Activated T-cell treated with anti-CD3 and anti-CD28 coated beads, Interleukin-2, amount 50 U/mL, for 4 hours (primary cell): Measurements from ENCODE around the gene CACNA1B. TPM values are rescaled to one million over a fixed set of nuclear protein-coding genes. Genes with fewer than 3 reads are reported as not detected.

ENCODE experiments used
- ATAC-seq, 2 donors: fragments of 200-7000 bp; cut with Tn5 transposase; one replicate each; pipeline ENCODE4 v1.10.0; 2021
- DNase-seq: peaks from one replicate; pipeline ENCODE4 v3.0.0-alpha.2; 2020
- H3K27me3 Mint-ChIP-seq: one replicate; pipeline ENCODE4 v1.8.0; 2021; ENCODE audit warnings: low read depth, mixed read lengths
- H3K36me3 Mint-ChIP-seq: one replicate; pipeline ENCODE4 v1.8.0; 2022; ENCODE audit warnings: mixed read lengths; ENCODE audit not compliant: insufficient read depth
- H3K4me1 Mint-ChIP-seq: one replicate; pipeline ENCODE4 v1.8.0; 2021; ENCODE audit warnings: low read depth, mixed read lengths
- H3K4me3 Mint-ChIP-seq: one replicate; pipeline ENCODE4 v1.8.0; 2021; ENCODE audit warnings: mild to moderate bottlenecking, moderate library complexity, mixed read lengths
- H3K9me3 Mint-ChIP-seq: one replicate; pipeline ENCODE4 v1.8.0; 2021; ENCODE audit warnings: mixed read lengths
- total RNA-seq, 3 donors: library from RNA; stranded (reverse); gene quantifications; one replicate each; pipeline ENCODE4 v1.2.1, GENCODE V29; 2021

CACNA1B gene
- total RNA-seq, 3 donors from 2014 or later, result 0.03 TPM; not detected in 2

- no peak overlapping the region for H3K4me3 Mint-ChIP-seq
- H3K27me3 Mint-ChIP-seq, result peaks cover 26% of the 10 kb centered on the region
- H3K9me3 Mint-ChIP-seq, result no peaks in the 10 kb centered on the region
- no peaks in the 10 kb centered on the region for H3K36me3 Mint-ChIP-seq
- ATAC-seq (no peak), DNase-seq (no peak)
- no peaks in the 10 kb centered on the region for H3K4me1 Mint-ChIP-seq
These were observed 160.7 kb downstream of the CACNA1B start for GRCh38 chr9:138038244-138038671.

- no peaks in the 10 kb centered on the region for H3K36me3 Mint-ChIP-seq
- H3K27me3 Mint-ChIP-seq, result peaks cover 19% of the 10 kb centered on the region
These were observed 163.2 kb downstream of the CACNA1B start for GRCh38 chr9:138040446-138041430.

GRCh38 chr9:138042146-138042545, 164.6 kb downstream of the CACNA1B start:
- no peak for DNase-seq
- Mint-ChIP-seq H3K36me3 (no peaks in the 10 kb centered on the region), H3K27me3 (peaks cover 10% of the 10 kb centered on the region), H3K4me3 (no peak overlapping the region), H3K4me1 (no peaks in the 10 kb centered on the region), H3K9me3 (no peaks in the 10 kb centered on the region)
- no peak for ATAC-seq

More at GRCh38 chr9:138040446-138041430, 163.2 kb downstream of the CACNA1B start:
- Mint-ChIP-seq H3K9me3 (no peaks in the 10 kb centered on the region), H3K4me1 (no peaks in the 10 kb centered on the region), H3K4me3 (no peak overlapping the region)
- DNase-seq (no peak), ATAC-seq (no peak)

- Mint-ChIP-seq H3K36me3 (no peaks in the 10 kb centered on the region), H3K4me3 (no peak overlapping the region), H3K4me1 (no peaks in the 10 kb centered on the region), H3K27me3 (peaks cover 10% of the 10 kb centered on the region), H3K9me3 (no peaks in the 10 kb centered on the region)
- ATAC-seq, result no peak
- DNase-seq, result no peak
These were observed 165.1 kb downstream of the CACNA1B start for GRCh38 chr9:138042640-138043039.

GRCh38 chr9:138043061-138043410, 165.5 kb downstream of the CACNA1B start:
- no peak overlapping the region for H3K4me3 Mint-ChIP-seq
- DNase-seq (no peak), ATAC-seq (no peak)
- H3K4me1 Mint-ChIP-seq, result no peaks in the 10 kb centered on the region
- no peaks in the 10 kb centered on the region for H3K36me3 Mint-ChIP-seq
- H3K27me3 Mint-ChIP-seq, result peaks cover 10% of the 10 kb centered on the region
- no peaks in the 10 kb centered on the region for H3K9me3 Mint-ChIP-seq

GRCh38 chr9:138043411-138044345, 166.1 kb downstream of the CACNA1B start:
- Mint-ChIP-seq H3K4me3 (no peak overlapping the region), H3K9me3 (no peaks in the 10 kb centered on the region), H3K27me3 (peaks cover 10% of the 10 kb centered on the region), H3K36me3 (no peaks in the 10 kb centered on the region), H3K4me1 (no peaks in the 10 kb centered on the region)
- DNase-seq (no peak), ATAC-seq (no peak)

- H3K4me3 Mint-ChIP-seq, result no peak overlapping the region
- no peaks in the 10 kb centered on the region for H3K9me3 Mint-ChIP-seq
- DNase-seq (no peak), ATAC-seq (no peak)
- no peaks in the 10 kb centered on the region for H3K4me1 Mint-ChIP-seq
- no peaks in the 10 kb centered on the region for H3K36me3 Mint-ChIP-seq
- peaks cover 12% of the 10 kb centered on the region for H3K27me3 Mint-ChIP-seq
These were observed 167.2 kb downstream of the CACNA1B start for GRCh38 chr9:138044485-138045383.

- ATAC-seq (no peak), DNase-seq (no peak)
- no peaks in the 10 kb centered on the region for H3K36me3 Mint-ChIP-seq
- no peak overlapping the region for H3K4me3 Mint-ChIP-seq
- H3K9me3 Mint-ChIP-seq, result no peaks in the 10 kb centered on the region
- peaks cover 15% of the 10 kb centered on the region for H3K27me3 Mint-ChIP-seq
- H3K4me1 Mint-ChIP-seq, result no peaks in the 10 kb centered on the region
These were observed 168.2 kb downstream of the CACNA1B start for GRCh38 chr9:138045541-138046490.

- Mint-ChIP-seq H3K4me3 (no peak overlapping the region), H3K9me3 (no peaks in the 10 kb centered on the region), H3K4me1 (no peaks in the 10 kb centered on the region), H3K36me3 (no peaks in the 10 kb centered on the region), H3K27me3 (peaks cover 19% of the 10 kb centered on the region)
- DNase-seq (no peak), ATAC-seq (no peak)
These were observed 169.2 kb downstream of the CACNA1B start for GRCh38 chr9:138046641-138047301.

GRCh38 chr9:138047469-138048040, 170.0 kb downstream of the CACNA1B start:
- no peak for ATAC-seq
- Mint-ChIP-seq H3K4me3 (no peak overlapping the region), H3K9me3 (no peaks in the 10 kb centered on the region), H3K36me3 (no peaks in the 10 kb centered on the region), H3K27me3 (peaks cover 23% of the 10 kb centered on the region), H3K4me1 (no peaks in the 10 kb centered on the region)
- DNase-seq, result no peak

- no peaks in the 10 kb centered on the region for H3K9me3 Mint-ChIP-seq
- no peak overlapping the region for H3K4me3 Mint-ChIP-seq
- ATAC-seq (no peak), DNase-seq (no peak)
- H3K27me3 Mint-ChIP-seq, result peaks cover 23% of the 10 kb centered on the region
- no peaks in the 10 kb centered on the region for H3K4me1 Mint-ChIP-seq
- H3K36me3 Mint-ChIP-seq, result no peaks in the 10 kb centered on the region
These were observed 170.6 kb downstream of the CACNA1B start for GRCh38 chr9:138048184-138048583.

GRCh38 chr9:138049085-138049778, 171.7 kb downstream of the CACNA1B start:
- H3K36me3 Mint-ChIP-seq, result no peaks in the 10 kb centered on the region
- H3K4me3 Mint-ChIP-seq, result no peak overlapping the region
- no peaks in the 10 kb centered on the region for H3K9me3 Mint-ChIP-seq
- H3K27me3 Mint-ChIP-seq, result peaks cover 24% of the 10 kb centered on the region
- H3K4me1 Mint-ChIP-seq, result peaks cover 2% of the 10 kb centered on the region
- no peak for DNase-seq
- ATAC-seq, result no peak
